ENCODE results near the gene SPINT3.

SPINT3 gene, protein sequence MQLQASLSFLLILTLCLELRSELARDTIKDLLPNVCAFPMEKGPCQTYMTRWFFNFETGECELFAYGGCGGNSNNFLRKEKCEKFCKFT

DNA sequence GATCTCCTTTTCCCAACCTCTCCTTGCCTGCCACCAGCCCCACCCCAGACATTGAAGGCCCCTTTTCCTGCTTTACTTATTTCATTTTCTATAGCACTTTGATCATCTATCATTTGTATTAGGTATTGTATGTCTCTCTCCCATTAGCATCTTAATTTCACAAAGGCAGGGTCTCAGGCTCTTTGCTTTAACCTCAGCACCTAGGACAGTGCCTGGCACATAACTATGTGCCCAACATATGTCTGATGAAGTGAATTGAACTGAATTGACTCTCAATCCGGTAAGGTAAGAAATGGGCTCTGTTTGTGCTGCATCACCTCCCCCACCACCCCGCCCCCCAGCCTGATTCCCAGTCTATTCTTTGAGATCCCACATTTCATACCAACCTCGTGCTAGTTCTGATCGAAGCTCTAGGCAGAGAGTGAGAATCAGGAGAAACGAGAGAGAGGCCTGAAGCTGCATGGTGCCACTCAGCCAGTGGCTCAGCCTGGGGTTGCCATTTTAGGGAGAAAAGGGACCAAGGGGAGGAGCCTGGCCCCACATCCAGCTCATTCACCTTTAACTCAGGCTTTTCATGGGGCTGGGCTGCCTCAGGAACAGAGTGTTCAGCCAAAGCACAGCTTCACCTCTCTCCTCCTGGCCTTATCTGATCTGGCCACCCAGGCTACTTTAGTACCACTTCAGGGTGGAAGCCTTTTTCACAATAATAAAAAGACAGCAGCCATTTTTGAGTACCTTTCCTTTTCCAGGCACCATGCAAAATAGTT is at the start of gene SPINT3:
SPINT3 (minus strand) TSS at position 476 of the 767 bp plus-strand sequence; CDS start at position 462, 14 bp downstream.
- DNase-seq, result no peak

DNA sequence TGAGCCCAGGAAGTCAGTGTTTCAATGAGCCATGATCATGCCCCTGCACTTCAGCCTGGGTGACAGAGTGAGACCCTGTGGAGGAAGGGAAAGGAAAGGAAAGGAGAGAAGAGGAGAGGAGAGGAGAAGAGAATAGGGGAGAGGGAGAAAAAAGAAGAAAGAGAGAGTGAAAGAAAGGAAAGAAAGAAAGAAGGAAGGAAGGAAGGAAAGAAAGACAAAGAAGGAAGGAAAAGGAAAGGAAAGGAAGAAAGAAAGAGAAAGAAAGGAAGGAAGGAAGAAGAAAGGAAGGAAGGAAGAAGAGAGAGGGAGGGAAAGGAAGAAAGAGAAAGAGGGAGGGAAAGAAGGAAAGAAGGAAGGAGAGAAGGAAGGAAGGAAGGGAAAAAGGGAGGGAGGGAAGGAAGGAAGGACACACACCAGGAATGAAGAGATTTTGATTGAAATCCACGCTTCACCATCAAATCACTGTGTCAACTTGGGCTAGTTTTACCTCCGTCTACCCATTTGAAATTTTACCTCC is 49.4 kb upstream of the SPINT3 start:
- no peak for DNase-seq

DNA sequence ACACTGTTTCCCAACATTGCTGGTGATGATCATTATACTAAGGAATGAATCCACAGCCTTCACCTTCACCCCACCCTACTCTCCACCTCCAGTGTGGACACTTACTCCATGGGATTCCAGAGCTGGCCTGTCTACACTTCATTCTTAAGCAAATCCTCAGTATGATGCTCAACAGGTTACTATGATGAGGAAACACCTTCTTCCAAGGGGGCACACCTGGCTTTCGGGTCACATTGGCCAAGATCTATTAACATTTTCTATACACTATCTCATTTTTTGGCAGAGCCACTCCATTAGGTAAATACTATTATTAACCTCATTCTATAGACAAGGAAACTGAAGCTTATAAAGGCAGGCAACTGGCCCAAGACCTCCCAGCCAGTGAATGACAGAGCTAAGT is 39.8 kb upstream of the SPINT3 start:
- DNase-seq, result no peak

DNA sequence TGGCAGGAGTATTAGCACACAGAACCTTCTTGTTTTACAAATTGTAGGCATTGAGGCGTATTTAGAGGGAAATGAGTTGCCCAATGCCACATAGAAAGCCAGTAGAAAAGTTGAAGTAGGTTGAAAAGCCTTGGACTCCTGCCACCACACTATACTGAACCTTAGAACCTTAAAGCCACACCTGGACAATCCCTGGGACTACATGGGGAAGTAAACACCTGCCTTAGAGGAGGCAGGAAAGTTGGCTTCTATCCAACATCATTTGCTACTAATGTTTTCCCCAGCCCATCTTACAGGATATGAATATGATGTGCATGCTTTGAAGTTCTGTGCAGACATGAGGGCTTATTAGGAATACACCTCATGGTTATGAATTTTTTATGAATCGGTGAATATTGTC is 37.0 kb upstream of the SPINT3 start:
- no peak for DNase-seq

DNA sequence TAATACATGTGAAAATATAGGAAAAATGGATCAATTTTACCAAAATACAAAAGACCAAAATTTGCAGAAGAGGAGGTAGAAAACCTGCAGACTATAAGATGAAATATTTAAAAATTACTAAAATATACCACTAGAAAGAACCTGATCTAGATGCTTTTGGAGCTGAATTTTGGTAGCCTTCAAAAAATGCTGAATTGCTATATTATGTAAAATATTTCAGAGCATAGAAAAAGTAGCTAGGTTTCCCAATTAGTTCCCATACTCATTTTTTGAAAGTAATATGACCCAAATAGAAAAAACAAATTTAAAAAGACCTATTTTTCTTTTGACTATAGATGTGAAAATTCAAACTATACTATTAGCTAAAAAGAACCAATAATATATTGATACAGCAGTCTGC is 35.3 kb upstream of the SPINT3 start:
- DNase-seq, result no peak

DNA sequence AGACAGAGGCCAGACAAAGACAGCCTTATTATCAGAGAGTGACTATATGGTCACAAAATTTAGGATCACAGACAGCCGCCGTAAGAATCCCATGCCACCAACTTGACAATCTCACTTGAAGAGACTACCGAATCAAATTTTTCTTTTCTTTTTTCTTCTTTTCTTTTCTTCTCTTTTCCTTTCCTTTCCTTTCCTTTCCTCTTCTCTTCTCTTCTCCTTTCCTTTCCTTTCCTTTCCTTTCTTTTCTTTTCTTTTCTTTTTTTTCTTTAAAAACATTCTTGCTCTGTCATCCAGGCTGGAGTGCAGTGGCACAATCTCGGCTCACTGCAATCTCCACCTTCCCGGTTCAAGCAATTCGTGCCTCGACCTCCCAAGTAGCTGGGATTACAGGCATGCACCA is 33.0 kb upstream of the SPINT3 start:
- no peak for DNase-seq

DNA sequence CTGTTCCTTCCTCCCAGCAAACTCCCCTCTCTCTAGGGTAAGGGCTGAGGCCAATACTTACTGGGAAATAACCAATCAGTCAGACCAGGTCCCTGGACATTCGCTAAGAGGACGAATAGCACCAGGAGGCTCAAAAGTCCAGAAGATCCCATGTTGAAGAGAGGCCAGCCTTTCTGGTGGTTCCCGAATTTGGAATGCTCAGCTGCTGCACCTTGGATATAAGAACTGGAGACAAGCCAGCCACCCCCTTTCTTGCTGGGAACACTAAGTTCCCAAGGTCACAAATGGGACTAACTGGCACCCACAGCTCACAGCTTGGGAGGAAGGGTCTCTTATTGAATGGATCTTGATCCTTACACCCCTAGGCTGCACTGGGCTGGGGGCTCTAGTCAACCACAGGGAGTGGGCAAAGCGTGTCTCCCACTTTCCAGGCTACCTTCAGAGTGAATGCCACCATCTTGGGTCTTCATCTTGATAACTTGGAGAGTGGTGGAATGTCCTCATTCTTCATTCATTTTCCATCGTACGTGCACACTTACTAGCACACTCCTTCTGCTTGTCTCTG is 31.9 kb upstream of the SPINT3 start, which contains the start of gene EPPIN:
EPPIN (minus strand) TSS at position 196 of the 565 bp plus-strand sequence; CDS start at position 152, 44 bp downstream.
- DNase-seq, result no peak

DNA sequence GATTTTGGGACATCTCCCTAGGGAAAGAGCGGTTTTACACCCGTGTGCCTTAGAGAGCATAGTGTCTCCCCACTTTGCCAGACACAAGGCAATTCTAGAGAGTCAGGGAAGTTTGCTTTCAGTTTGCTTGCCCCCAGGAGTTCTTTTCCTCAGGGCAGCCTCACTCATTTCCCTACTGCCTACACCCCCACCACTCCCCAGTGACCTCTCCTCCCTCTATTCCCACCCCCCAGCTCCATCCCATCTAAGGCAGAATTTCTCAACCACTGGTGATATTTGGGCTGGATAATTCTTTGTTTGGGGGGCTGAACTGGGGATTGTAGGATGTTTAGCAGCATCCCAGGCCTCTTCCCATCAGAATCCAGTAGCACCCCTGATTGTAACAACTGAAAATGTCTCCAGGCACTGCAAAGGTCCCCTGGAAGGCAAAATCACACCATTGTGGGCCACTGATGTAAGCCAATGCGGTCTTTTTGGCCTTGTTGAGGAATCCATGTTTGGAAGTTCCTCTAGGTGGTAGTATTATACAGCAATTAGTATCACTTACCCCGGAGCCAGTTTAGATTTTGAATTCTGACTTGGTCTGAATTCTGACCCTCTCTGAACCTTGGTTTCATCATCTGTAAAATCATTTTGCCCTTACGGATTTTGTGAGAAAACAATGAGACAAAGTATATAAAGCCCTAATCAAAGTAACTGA is 30.5 kb upstream of the SPINT3 start:
- no peak for DNase-seq

DNA sequence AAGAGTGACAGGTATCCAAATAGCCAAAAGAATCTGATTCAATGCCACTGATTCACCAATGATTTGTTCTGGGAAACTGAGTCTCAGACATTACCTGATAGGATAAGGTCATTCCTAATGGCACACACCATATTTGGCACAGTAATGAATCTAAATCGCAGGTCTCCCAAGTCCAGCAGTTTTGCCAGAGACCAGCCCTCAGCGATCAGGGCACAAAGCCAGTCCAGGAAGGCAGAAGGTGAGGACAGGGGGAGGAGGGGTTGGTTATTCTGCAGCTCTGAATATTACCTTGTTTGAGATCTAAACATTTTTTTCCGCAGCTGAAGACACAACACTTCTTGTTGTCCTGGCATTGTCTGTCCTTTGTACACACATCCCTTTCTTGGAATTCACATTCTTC is 29.9 kb upstream of the SPINT3 start:
- no peak for DNase-seq

DNA sequence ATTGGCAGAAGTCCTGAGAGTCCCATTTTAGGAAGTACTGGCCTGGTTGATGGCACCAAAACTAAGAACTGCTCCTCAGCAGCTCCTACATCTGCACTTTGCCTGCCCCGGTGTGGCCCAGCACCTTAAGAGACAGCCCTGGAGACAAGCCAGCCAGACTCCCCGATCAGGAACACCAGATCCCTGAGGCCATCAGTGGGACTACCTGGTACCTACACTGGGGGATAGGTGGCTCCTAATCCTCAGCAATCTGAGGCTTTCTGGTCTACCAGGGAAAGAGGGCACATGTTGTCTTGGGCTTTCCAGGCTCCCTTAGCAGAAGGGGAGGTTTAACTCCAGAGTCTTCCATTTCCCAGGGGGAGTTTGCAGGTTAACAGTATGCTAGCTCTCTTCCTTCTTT is 24.0 kb upstream of the SPINT3 start, which contains the start of gene WFDC6:
WFDC6 (minus strand) TSS at position 101 of the 400 bp plus-strand sequence; CDS start at position 26, 75 bp downstream.
- no peak for DNase-seq

DNA sequence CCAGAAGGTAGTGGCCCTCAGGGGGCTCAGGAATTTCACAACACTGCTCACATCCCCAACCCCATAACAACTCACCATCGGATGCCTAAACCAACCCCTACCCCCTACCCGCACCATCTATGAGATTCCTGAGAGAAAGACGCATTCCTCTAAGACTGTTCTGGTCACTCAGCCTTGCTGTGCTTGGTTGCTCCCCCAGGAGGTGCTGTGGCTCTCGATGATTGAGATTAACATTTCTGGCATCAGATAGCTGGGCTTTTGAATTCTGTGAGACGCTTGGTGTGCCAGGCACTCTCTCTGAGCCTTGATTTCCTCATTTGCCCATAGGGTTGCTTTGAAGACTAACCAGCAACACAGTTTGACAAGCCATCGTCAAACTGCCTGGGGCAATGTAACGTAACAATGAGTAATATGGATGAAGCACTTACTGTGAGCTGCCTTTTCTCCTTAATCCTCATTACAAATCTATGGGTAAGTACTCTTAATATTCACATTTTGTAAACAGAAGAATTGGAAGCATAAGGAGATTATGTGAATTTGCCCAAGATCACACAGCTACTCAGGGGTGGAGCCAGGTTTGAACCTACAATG is 22.9 kb upstream of the SPINT3 start:
- DNase-seq, result no peak

DNA sequence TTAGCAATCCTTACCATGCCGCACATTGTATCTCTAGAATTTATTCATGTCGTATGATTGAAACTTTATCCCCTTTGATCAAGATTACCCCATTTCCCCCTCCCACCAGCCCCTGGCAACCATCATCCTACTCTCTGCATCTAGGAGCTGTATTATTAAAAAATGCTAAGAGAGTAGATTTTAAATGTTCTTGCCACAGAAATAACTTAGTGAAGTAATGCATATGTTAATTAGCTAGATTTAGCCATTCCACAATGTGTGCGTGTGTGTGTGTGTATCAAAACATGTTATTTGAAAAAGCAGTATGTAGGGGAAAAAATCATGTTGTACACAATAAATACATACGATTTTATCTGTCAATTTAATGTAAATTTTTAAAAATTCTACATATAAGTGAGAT is 11.9 kb upstream of the SPINT3 start:
- no peak for DNase-seq

DNA sequence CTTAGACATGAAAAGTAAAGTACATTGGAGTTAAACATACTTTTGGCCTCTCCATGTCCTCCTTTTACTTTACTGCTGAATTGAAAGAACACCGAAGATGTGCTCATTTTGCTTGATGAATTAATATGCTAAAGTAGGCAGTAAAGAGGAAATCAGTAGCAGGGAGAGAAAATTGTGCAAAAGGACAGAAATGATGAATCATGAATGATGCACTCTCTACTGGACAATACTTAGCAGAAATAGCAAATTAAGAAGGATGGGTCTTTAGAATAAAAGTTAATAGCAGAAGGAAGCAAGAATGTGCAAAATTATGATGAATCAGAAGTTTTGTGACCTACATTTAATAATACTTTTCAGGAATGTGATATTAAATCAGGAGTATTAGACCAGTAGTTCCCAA is 8.4 kb upstream of the SPINT3 start:
- DNase-seq, result no peak

DNA sequence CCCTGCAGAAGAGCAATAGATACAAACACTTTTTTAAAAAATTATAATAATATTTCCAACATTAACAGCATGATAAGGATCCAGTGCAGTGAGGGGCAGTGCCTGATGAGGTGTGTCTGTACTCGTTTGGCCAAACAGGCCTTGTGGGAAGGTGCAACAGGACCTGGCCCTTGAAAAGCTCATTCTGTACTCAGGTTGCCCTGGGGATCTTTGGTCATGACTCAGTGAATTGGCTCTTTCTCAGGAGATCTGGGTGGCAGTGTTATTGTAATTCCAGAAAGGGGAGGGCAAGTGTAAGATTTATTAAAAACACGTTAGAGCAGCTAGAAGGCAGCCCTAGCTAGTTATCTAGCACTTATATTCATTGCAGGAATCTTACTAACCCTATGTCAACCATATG is 2.9 kb upstream of the SPINT3 start:
- no peak for DNase-seq

DNA sequence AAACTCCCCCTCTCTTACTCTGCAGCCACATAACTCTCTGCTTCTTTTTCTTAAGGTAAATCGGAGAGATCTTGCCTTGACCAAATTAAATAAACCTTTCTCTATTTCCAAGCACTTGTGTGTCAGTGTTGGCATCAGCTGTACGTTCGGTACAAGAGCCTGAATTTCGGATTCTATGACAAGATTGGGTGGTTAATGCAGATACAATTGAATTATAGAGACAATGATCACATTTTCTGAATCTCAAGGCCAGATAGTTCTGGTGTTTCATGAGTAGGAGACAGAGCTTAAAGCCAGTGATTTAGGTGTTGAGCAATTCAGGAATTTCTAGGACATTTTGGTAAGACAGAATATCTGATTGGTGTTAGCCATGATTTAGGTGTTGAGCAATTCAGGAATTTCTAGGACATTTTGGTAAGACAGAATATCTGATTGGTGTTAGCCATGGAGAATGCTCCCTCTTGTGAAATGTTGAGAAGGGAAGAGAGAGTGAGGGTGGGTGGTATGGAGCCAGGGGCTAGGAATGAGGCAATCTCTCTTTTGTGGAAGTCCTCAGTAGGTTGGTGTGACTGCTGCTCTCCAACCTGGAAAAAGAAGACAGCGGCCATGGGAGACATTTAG is 5.1 kb downstream of the SPINT3 start:
- DNase-seq, result no peak

DNA sequence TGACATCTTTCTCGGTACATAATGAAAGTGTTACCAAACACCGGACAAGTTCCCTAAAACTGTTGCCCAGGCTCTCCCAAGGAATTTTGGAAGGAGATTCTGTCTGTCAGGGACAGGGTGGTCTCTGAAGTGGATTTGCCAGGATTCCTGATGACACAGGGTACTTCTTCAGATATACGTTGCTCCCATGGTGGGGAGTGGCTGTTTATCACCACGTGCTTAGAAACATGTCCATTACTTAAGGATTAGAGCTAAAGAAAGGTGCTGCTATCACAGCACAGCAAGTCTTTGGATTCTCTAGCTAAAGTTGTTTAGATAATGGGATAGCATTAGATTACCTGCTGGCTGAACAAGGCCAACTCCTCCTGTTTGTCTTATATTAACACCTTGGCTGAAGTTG is 6.3 kb downstream of the SPINT3 start:
- no peak for DNase-seq

DNA sequence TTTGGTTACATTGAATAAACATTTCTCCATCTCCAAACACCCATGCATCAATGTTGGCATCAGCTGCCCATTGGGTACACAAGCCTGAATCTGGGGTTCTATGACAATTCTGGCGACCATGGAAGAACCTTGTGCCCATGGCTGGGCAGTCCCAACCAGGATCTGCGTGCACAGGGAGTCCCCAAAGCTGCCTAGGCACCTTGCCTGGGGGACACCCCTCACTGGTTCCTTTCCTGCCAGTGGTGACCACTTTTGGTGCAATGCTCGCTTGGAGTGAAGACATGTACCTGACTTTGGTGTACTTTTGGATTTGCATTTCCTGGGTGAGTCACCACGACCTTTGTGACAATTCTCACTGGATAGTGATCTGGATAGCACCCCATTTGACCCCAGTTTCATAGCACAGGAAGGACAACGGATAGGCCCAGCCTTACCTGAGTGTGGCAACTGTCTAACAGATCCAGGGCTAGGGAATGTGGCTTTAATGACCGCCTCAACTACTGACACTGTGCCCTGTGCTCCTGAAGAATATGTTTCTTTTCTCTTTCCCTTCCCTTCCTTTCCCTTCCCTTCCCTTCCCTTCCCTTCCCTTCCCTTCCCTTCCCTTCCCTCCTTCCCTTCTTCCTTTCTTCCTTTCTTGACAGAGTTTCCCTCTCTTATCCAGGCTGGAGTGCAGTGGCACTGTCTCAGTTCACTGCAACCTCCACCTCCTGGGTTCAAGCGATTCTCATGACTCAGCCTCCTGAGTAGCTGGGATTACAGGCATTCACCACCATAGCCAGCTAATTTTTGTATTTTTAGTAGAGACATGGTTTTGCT is 7.1 kb downstream of the SPINT3 start:
- no peak for DNase-seq

DNA sequence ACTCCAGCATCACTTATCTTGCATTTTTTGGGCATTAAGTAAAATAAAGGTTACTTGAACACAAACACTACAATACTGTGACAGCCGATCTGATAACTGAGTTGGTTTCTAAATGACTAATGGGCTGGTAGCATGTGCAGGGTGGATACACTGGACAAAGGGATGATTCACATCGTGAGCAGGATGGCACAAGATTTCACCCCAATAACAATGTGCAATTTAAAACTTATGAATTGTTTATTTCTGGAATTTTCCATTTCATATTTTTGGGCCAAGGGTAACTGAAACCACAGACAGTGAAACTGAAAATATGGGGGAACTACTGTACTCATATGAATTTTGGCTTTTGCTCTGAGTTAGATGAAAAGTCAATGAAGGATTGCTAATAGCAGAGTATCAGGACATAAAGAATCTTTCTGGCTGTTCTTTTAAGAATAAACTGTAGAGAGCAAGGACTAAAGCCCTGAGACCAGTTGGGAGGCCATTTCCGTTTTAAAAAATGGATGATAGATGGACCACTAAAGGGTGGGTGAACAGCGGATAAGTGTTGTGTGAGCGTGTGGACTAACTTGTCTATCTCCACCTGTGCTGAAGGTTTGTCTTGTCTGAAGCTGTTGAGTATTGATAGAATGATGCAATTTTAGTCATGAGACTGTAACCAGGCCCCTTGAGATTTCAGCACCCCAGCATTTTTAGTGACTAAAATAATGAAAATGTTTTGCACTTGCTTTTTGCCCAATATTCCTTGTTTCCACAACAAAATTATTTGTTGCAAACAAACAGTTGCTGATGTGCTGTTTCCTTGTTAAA is 8.2 kb downstream of the SPINT3 start:
- DNase-seq, result no peak

DNA sequence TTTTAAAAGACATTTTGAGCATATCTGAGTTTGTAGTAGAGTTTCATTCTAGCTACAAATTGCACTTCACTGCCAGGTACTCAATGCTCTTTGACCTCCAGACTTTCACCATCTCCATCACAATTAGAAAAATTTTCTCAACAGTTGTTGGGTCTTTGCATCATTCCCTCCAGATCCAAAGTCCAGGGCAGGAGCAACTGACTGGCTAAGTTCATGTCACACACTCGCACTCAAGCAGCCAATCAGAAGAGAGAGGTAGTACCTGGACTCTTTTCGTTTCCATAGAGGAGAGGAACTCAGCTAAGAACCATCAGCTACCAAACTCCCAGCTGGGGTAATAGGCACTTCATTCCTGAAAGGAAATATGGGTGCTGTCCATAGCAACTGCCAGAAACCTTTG is 9.0 kb downstream of the SPINT3 start:
- DNase-seq, result no peak

DNA sequence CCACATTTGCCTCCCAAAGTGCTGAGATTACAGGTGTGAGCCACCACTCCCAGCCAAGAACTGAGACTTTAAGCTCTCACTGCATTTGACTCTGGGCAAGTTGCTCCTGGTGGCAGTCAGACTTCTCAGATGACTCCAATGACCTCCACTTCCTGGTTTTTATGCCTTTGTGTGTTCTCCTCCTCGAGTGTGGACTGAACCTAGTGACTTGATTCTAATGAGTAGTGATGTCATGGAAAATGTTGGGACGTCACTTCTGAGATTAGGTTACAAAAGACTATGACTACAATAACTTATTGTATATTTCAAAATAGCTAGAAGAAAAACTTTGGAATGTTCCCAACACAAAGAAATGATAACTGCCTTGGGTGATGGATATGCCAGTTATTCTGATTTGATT is 12.0 kb downstream of the SPINT3 start:
- no peak for DNase-seq

DNA sequence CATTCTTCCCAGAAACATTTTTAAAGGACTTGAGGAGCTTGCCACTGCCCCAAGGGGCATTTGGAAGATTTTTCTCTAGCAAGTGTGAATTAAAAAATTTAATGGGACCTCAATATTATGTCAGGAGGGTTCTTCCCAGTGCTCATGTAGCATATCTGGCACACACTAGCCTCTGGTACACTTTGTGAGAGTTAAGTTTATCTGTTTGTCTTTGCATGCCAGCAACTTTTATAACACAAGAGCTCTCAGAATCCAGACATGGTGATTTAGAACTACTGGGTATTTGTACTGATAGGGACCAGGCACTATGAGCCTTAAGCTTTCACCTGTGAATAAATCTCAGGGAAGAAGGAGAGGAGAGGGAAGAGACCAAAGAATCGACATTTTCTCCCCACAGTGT is 12.9 kb downstream of the SPINT3 start:
- DNase-seq, result no peak
